Liver (tissue), 3 donors: ENCODE measurements around the gene MBOAT1.

Experiments
- EGR1 ChIP-seq, 2 donors: IDR thresholded peaks; 2 replicates each; pipeline ENCODE4 v1.6.1; 2016 to 2018; ENCODE audit warnings: antibody characterized with exemption in 2 of 2, low read depth in 2 of 2
- GABPA ChIP-seq, 2 donors: IDR thresholded peaks in 1 of 2; conservative IDR thresholded peaks in 1 of 2; 2 replicates each; pipeline ENCODE4 v1.6.1; 2016; ENCODE audit warnings: antibody characterized with exemption in 2 of 2, mild to moderate bottlenecking in 1 of 2, moderate library complexity in 1 of 2
- JUND ChIP-seq, 2 donors: IDR thresholded peaks; 2 replicates each; pipeline ENCODE4 v1.6.1; 2016; ENCODE audit warnings: antibody characterized with exemption in 2 of 2
- RAD21 ChIP-seq, 2 donors: IDR thresholded peaks; 2 replicates each; pipeline ENCODE4 v1.6.1; 2016; ENCODE audit warnings: antibody characterized with exemption in 2 of 2, mild to moderate bottlenecking in 2 of 2
- REST ChIP-seq: IDR thresholded peaks from 2 replicates; pipeline ENCODE4 v1.6.1; 2016; ENCODE audit warnings: antibody characterized with exemption, mild to moderate bottlenecking
- RXRA ChIP-seq, 2 donors: IDR thresholded peaks; 2 replicates each; pipeline ENCODE4 v1.6.1; 2017 to 2018; ENCODE audit warnings: antibody characterized with exemption in 2 of 2, mild to moderate bottlenecking in 1 of 2
- SP1 ChIP-seq: IDR thresholded peaks from 2 replicates; pipeline ENCODE4 v1.6.1; 2018; ENCODE audit warnings: antibody characterized with exemption, mild to moderate bottlenecking
- TAF1 ChIP-seq: conservative IDR thresholded peaks from 2 replicates; pipeline ENCODE4 v1.6.1; 2016; ENCODE audit warnings: antibody characterized with exemption, mild to moderate bottlenecking
- YY1 ChIP-seq: IDR thresholded peaks from 2 replicates; pipeline ENCODE4 v1.6.1; 2016; ENCODE audit warnings: antibody characterized with exemption, mild to moderate bottlenecking
- ZBTB33 ChIP-seq: IDR thresholded peaks from 2 replicates; pipeline ENCODE4 v1.6.1; 2016; ENCODE audit warnings: antibody characterized with exemption
- TF ChIP-seq, protein P1 (sequence below): fragments of 150-350 bp; IDR thresholded peaks from 2 replicates; pipeline ENCODE4 v1.5.1; 2017; ENCODE audit warnings: improper control_type of control experiment, low read depth, low read length; ENCODE audit not compliant: missing input control
- TF ChIP-seq, protein P2 (sequence below): IDR thresholded peaks from 2 replicates; pipeline ENCODE4 v1.6.1; 2016; ENCODE audit warnings: antibody characterized with exemption
- donor health status: healthy.
- donor health status: healthy.

DNA sequence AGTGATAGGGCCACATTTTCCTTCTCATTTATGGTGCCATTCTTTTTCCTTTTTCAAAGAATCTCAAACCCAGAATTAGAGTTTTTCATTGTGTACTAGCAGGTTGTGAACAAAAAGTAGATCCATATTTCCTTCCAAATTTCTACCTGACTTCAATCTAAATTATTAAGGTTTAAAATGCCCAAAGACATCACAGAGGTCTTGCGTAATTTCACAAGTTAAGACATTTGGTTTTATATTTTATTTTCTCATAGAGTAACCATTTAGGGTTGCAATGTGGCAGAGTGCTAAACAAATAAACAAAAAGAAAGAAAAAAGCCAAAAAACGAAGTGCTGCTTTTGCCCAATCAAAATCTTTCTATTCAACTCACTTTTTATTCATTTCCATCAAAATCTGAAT lies 49.4 kb upstream of the MBOAT1 start:
- TF ChIP-seq, protein P1, sequence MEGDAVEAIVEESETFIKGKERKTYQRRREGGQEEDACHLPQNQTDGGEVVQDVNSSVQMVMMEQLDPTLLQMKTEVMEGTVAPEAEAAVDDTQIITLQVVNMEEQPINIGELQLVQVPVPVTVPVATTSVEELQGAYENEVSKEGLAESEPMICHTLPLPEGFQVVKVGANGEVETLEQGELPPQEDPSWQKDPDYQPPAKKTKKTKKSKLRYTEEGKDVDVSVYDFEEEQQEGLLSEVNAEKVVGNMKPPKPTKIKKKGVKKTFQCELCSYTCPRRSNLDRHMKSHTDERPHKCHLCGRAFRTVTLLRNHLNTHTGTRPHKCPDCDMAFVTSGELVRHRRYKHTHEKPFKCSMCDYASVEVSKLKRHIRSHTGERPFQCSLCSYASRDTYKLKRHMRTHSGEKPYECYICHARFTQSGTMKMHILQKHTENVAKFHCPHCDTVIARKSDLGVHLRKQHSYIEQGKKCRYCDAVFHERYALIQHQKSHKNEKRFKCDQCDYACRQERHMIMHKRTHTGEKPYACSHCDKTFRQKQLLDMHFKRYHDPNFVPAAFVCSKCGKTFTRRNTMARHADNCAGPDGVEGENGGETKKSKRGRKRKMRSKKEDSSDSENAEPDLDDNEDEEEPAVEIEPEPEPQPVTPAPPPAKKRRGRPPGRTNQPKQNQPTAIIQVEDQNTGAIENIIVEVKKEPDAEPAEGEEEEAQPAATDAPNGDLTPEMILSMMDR = no peak
- TF ChIP-seq YY1 (no peak), ZBTB33 (no peak), RAD21 (IDR thresholded peaks at IDR 0.05) (no peak), SP1 (no peak), GABPA (IDR thresholded peaks at IDR 0.05 in 1 of 2, conservative IDR thresholded peaks at IDR 0.05 in 1 of 2) (no peak), RXRA (IDR thresholded peaks at IDR 0.05) (no peak), REST (no peak), TAF1 (no peak), JUND (IDR thresholded peaks at IDR 0.05) (no peak), EGR1 (IDR thresholded peaks at IDR 0.05; ENCODE audit: low read depth in 2 of 2) (no peak)
- TF ChIP-seq, protein P2, sequence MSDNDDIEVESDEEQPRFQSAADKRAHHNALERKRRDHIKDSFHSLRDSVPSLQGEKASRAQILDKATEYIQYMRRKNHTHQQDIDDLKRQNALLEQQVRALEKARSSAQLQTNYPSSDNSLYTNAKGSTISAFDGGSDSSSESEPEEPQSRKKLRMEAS = no peak
